K562 treated with DMSO at 1 percent for 24 hours (cell line): ENCODE measurements around the gene SLPI. TPM values are rescaled to one million over a fixed set of nuclear protein-coding genes. Genes with fewer than 3 reads are reported as not detected.

ENCODE experiments used
- total RNA-seq: library from RNA; unstranded; fragments of 300-600 nt; gene quantifications from 2 replicates; pipeline ENCODE4 v1.2.3, GENCODE V29; 2022; ENCODE audit warnings: low read depth; ENCODE audit not compliant: insufficient read depth

Gene SLPI
- total RNA-seq: not detected in 2 replicates

GRCh38 chr20:45254383-45255262 lies at the start of gene SLPI:
Gene SLPI (minus strand): TSS chr20:45254564. CDS start chr20:45254543, 21 bp downstream.

GRCh38 chr20:45221076-45221475 lies 33.3 kb downstream of the SLPI start, which contains the start of gene SEMG2:
Gene SEMG2 (plus strand): TSS chr20:45221373. CDS start chr20:45221390, 17 bp downstream.

GRCh38 chr20:45206725-45207124 lies 47.6 kb downstream of the SLPI start, which contains the start of gene SEMG1:
Gene SEMG1 (plus strand): TSS chr20:45207033. CDS start chr20:45207054, 21 bp downstream.

Other genes with a start within 250 kb of the SLPI start
- gene KCNS1, start 153.4 kb downstream of the SLPI start, total RNA-seq: not detected in 2 replicates
- gene WFDC5, start 139.4 kb downstream of the SLPI start, total RNA-seq: not detected in 2 replicates
- gene WFDC12, start 130.1 kb downstream of the SLPI start, total RNA-seq: not detected in 2 replicates
- not detected in 2 replicates for gene PI3, start 79.7 kb downstream of the SLPI start, total RNA-seq
- not detected in 2 replicates for gene SEMG1, start 47.5 kb downstream of the SLPI start, total RNA-seq
- gene SEMG2, start 33.2 kb downstream of the SLPI start, total RNA-seq: not detected in 2 replicates
- not detected in 2 replicates for gene RBPJL, start 52.3 kb upstream of the SLPI start, total RNA-seq
- gene MATN4, start 53.7 kb upstream of the SLPI start, total RNA-seq: 0.22 TPM in 1 of 2 replicates, not detected in the other
- 11.9 and 12.1 TPM in 2 replicates for gene SDC4, start 93.9 kb upstream of the SLPI start, total RNA-seq
- 25.8 and 30.4 TPM in 2 replicates for gene SYS1, start 108.6 kb upstream of the SLPI start, total RNA-seq
- gene TP53TG5, start 123.8 kb upstream of the SLPI start, total RNA-seq: 0.41 TPM in 1 of 2 replicates, not detected in the other
- 40.5 and 44.7 TPM in 2 replicates for gene DBNDD2, start 153.7 kb upstream of the SLPI start, total RNA-seq
- 109 and 122 TPM in 2 replicates for gene PIGT, start 161.6 kb upstream of the SLPI start, total RNA-seq
- not detected in 2 replicates for gene WFDC2, start 215.2 kb upstream of the SLPI start, total RNA-seq